GM21526 (cell line): ENCODE measurements around the gene PARP15.
"Not testable (repeated sequence)": the region's sequence is repeated elsewhere in the genome, so short reads cannot be mapped to it uniquely, and the experiment has no call there.

Experiments used
- ATAC-seq: cut with Tn5 transposase; IDR thresholded peaks from one replicate; pipeline ENCODE4 v1.9.1; 2021; ENCODE audit warnings: moderate library complexity; ENCODE audit not compliant: unreplicated experiment, low FRiP score

The PARP15 gene

GRCh38 chr3:122577409-122578031 lies at the start of gene PARP15:
Gene PARP15, plus strand, starts transcription at chr3:122577650. Its CDS starts 18 bp downstream, at chr3:122577668.
- ATAC-seq, result no peak

GRCh38 chr3:122530164-122530563 lies 47.3 kb upstream of the PARP15 start:
- ATAC-seq, result no peak

- no peak for ATAC-seq
Observed at GRCh38 chr3:122533480-122533879, 44.0 kb upstream of the PARP15 start.

DNA sequence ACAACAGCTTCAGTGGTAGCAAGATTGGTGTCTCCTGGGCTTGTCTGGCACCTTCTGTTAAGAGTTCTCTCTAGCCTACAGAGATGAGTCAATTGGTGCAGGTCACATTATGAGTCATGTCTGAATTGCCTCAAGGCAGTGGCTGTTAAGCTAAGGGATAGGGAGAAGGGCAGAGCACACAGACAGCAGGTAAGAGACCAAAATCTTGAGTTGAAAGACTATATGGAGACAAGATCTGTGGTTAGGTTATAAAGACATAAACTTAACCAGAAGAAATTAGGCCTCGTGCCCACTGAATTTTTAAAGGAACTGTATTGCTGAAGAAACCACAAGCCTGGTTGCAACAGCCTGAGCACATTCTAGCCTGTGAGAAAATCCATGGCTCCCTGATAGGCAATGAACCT lies 43.5 kb upstream of the PARP15 start:
- ATAC-seq, result peak; percentile 97

GRCh38 chr3:122535964-122536631 lies 41.4 kb upstream of the PARP15 start:
- no peak for ATAC-seq

GRCh38 chr3:122536632-122537001 lies 40.8 kb upstream of the PARP15 start:
- ATAC-seq, result no peak

DNA sequence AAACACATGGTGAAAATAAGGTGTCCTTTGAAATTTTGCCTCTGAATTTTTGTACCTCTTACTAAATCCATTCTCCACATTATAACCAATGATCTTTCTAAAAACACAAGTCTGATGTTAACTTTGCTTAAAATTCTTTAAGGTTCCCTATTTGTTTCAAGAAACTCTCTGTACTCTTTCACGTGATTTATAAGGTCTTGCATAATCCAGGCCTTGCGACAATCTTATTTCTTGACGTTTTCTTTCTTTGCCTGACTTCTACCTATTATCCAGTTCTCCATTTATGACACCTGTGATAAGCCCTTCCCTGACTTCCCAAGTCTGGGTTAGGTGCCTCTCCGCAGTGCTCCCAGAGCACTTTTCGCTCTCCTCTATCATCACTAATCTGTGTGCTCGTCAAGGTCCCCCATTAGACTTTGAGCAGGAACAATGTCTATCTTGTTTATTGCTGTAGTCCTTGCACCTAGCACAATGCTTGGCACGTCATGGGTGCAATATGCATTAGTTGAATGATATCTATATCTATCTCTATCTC lies 38.4 kb upstream of the PARP15 start:
- ATAC-seq, result no peak

DNA sequence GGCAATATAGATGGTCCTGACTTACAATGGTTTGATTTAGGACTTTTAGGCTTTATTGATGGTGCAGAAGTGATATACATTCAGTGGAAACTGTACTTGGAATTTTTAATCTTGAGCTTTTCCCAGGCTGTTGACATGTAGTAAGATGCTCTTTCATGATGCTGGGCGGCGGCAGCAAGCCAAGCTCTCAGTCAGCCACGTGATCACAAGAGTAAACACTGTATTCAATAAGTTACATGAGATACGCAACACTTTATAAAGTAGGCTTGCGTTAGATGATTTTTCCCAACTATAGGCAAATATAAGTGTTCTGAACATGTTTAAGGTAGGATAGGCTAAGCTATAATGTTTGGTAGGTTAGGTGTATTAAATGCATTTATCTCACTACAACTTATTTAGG lies 31.3 kb upstream of the PARP15 start:
- no peak for ATAC-seq

- ATAC-seq, result no peak
Observed at GRCh38 chr3:122548076-122548475, 29.4 kb upstream of the PARP15 start.

- no peak for ATAC-seq
Observed at GRCh38 chr3:122548619-122549018, 28.8 kb upstream of the PARP15 start.

- no peak for ATAC-seq
Observed at GRCh38 chr3:122553171-122553570, 24.3 kb upstream of the PARP15 start.

- no peak for ATAC-seq
Observed at GRCh38 chr3:122555275-122556071, 22.0 kb upstream of the PARP15 start.

DNA sequence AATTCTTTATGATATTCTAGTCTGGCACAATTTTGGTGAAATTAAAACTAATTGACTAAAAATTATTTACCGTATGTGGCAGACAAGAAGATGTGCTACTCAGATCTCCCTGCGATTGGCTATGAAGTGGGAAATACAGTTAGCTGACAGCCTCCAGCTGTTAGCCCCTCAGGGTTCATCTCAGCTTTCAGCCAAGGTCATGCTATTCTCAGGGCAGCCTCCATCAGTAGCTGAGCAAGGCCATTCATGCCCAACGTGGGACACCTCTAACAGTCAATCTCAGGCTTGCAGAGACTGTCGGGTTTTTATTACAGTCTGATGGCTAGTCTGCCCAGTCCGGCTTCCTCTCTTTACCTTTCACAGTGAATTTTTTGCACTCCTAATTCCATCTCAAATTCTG lies 20.1 kb upstream of the PARP15 start:
- ATAC-seq, result no peak

GRCh38 chr3:122558605-122559004 lies 18.8 kb upstream of the PARP15 start:
- ATAC-seq, result no peak

DNA sequence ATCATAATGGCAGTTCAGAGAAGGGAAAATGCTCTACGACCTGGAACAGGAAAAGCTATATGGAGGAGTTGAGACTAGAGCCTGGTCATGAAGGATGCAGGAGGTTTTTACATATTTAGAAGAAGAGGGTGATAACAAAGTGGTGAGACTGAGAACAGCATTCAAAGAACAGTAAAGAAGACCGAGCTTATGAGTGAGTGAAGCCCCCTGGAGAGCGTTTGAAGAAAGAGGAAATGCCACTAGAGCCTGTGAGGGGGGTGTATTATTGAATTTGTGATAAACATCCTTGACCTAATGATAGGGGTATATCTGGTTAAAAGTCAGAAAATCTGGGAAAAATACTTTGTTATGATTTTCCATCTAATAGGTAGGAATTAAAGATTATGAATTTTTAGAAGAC lies 17.5 kb upstream of the PARP15 start:
- no peak for ATAC-seq

DNA sequence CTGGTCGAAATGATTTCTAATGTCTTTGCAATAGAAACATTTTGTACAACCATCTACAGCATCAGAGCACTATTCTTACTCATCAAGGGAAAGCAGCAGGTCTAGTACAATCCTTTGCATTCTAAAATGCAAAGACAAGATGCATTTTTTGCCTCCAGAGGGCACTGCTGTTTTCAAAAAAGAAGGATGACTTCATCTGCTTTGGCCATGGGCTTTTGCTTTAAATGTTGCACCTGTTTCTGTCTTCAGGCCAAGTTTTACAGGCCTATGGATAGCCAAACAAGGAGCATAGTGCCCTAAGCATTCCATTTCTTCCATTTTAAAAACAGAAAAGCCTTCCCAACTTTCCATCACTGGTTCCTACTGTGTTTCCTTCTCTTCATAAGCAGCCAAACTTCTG lies 16.8 kb upstream of the PARP15 start:
- no peak for ATAC-seq

GRCh38 chr3:122562923-122563716 lies 14.3 kb upstream of the PARP15 start:
- no peak for ATAC-seq

DNA sequence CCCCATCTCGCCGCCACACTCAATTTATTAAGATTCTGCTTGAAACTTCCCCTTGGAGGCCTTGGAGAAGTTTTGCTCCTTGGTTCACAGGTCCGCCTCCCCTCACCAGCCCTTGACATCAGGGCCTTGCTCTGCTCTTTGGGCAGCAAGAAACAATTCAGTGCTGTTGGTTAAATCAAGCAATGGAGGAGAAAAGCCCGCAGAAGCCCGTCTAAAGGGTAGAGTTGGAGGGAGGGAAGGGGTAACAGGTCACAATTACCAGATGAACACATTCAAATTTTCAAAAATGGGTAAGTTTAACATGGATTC lies 13.8 kb upstream of the PARP15 start:
- ATAC-seq, result peak; percentile 11

GRCh38 chr3:122564155-122564912 lies 13.1 kb upstream of the PARP15 start, which contains the start of the genes DTX3L and PARP9:
Gene DTX3L, plus strand, starts transcription at chr3:122564338. Its CDS starts 89 bp downstream, at chr3:122564427.
Gene PARP9, minus strand, starts transcription at chr3:122564300. Its CDS starts 4,680 bp downstream, at chr3:122559620.
- ATAC-seq, result peak; percentile 44

- not testable (repeated sequence) for ATAC-seq
Observed at GRCh38 chr3:122568131-122568530, 9.3 kb upstream of the PARP15 start.
